GM19239 (cell line): Measurements from ENCODE around the gene TNFSF10.

Source experiments
- DNase-seq: peaks from one replicate; pipeline ENCODE4 v3.0.0; 2011; ENCODE audit warnings: low spot score; ENCODE audit not compliant: insufficient read length
- FAIRE-seq: peaks from 2 replicates; lab custom pipeline; 2011; peaks lifted over from hg19 to GRCh38; lab: Jason Lieb, UNC

TNFSF10 gene

GRCh38 chr3:172465281-172465680, 57.9 kb downstream of the TNFSF10 start:
- no peak for FAIRE-seq
- no peak for DNase-seq

GRCh38 chr3:172464306-172464705, 58.9 kb downstream of the TNFSF10 start:
- no peak for FAIRE-seq
- DNase-seq: no peak

- DNase-seq: peak; percentile 40
These were observed 61.6 kb downstream of the TNFSF10 start for GRCh38 chr3:172461530-172462138.

GRCh38 chr3:172456404-172456803, 66.8 kb downstream of the TNFSF10 start:
- FAIRE-seq: no peak
- DNase-seq: no peak

More at GRCh38 chr3:172461530-172462138, 61.6 kb downstream of the TNFSF10 start:
- FAIRE-seq: peak; percentile 75
